GM12874 (cell line): ENCODE measurements around the gene PROSER3.

Experiments
- CTCF ChIP-seq: IDR thresholded peaks from 2 replicates; pipeline ENCODE4 v1.5.1; 2011; ENCODE audit warnings: low read depth, mild to moderate bottlenecking, control low read depth, low read length, moderate library complexity; ENCODE audit not compliant: insufficient read depth

PROSER3 gene

GRCh38 chr19:35725216-35725861, 32.6 kb upstream of the PROSER3 start:
- TF ChIP-seq CTCF, result no peak

DNA sequence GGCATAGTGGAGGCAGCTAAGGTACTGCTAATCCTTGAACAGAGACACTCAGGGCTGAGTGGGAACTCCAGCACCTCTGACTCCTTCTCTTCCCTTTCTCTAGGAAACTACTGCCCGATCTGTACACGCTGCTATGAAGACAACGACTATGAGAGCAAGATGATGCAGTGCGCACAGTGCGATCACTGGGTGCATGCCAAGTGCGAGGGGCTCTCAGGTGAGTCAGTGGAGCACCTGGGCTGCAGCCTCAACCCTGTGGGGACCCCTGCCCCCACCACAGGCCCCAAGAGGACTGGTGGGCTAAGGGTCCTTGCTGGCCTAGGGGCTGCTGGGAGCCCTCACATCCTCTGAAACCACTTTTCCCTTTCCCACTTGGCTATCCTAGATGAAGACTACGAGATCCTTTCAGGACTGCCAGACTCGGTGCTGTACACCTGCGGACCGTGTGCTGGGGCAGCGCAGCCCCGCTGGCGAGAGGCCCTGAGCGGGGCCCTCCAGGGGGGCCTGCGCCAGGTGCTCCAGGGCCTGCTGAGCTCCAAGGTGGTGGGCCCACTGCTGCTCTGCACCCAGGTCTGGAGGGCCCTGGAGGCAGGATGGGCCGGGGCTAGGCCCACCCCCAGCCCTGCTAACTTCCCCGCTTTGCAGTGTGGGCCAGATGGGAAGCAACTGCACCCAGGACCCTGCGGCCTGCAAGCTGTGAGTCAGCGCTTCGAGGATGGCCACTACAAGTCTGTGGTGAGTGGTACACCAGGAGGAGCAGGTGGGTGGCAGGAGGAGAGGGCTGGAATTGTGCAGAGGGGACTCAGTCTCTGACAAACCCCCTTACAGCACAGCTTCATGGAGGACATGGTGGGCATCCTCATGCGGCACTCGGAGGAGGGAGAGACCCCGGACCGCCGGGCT, 30.7 kb upstream of the PROSER3 start:
- no peak for TF ChIP-seq CTCF

- TF ChIP-seq CTCF, result no peak
Observed at GRCh38 chr19:35727956-35728706, 29.8 kb upstream of the PROSER3 start.

DNA sequence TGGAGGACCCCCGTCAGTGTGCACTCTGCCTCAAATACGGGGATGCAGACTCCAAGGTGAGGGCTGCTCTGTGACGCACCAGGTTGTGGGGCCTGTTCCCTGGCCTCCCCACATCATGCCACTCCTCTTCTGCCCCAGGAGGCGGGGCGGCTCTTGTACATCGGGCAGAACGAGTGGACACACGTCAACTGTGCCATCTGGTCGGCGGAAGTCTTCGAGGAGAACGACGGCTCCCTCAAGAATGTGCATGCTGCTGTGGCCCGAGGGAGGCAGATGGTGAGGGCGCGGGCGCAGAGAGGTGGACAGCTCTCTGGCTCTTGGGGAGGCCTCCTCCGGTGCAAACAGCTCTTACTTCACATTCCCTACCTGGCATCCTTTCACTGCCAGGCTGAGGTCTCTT, 29.0 kb upstream of the PROSER3 start:
- TF ChIP-seq CTCF, result no peak

GRCh38 chr19:35729763-35730162, 28.2 kb upstream of the PROSER3 start:
- TF ChIP-seq CTCF, result no peak

- TF ChIP-seq CTCF, result no peak
Observed at GRCh38 chr19:35730326-35730725, 27.6 kb upstream of the PROSER3 start.

DNA sequence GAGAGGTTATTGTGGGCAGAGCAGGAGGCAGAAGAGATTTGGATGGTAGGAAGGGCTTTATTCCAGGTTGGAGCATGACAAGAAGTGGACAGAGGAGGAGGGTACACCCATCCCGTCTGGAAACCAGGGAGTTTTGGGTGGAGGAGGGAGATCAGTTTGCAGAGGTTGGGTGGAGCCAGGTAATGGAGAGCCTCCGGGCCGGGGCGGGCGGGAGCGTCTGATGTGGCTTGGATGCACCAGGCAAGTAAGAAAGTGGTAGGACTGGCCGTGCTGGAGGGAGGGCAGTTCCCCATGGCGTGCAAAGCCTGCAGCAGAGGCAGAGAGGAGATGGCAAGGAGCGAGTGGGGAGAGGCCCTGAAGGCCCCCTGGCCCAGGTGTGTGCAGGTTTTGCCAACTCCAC, 26.6 kb upstream of the PROSER3 start:
- no peak for TF ChIP-seq CTCF
